ENCODE data around the gene ZBTB32.
A peak's percentile ranks its signal among the peaks of the same experiment; 100 is the strongest.

ZBTB32 gene

DNA sequence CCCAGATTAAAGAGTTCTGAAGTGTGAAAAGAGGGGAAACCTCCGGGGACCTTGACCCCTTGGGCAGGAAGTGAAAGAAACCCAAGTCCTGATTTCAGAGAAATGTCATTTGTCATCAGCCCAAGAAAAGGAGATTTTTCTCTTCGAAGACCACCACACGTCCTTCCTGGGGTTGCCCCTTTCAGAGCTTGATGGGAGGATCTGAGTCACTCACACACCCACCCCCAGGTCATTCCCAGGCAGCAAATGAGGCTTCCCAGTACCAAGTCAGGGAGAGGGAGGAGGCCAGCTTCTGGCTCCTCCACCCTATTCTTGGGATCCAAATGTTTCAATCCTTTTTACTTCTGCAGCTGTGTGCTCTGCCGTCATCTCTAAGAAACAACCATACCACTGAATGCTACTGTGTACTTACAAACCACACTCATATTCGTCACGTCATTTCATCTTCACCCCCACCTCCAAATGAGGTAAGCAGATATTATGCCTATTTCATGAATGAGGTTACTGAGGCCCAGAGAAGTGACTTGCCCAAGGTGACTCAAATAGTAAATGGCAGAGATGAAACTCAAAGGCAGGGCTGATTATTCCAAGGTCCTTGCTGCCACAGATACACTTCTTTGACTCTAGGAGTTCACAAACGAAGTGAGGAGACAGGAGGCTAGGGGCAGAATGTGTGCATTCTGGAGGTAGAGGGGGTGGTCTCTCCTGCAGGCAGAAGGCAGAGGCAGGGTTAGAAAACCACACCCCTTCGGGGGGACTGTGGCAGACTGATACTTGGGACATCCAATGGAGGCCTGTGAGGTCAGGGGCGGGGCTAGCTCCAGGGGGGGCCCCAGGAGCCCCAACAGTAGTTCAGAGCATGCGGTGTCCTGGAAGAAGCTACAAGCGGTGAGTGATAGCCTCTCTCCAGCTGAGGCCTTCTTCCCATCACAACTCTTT, 8.5 kb downstream of the ZBTB32 start:
- no peak overlapping the region for H3K4me3 ChIP-seq (ENCODE audit: low read length)
- TF ChIP-seq, protein P1, sequence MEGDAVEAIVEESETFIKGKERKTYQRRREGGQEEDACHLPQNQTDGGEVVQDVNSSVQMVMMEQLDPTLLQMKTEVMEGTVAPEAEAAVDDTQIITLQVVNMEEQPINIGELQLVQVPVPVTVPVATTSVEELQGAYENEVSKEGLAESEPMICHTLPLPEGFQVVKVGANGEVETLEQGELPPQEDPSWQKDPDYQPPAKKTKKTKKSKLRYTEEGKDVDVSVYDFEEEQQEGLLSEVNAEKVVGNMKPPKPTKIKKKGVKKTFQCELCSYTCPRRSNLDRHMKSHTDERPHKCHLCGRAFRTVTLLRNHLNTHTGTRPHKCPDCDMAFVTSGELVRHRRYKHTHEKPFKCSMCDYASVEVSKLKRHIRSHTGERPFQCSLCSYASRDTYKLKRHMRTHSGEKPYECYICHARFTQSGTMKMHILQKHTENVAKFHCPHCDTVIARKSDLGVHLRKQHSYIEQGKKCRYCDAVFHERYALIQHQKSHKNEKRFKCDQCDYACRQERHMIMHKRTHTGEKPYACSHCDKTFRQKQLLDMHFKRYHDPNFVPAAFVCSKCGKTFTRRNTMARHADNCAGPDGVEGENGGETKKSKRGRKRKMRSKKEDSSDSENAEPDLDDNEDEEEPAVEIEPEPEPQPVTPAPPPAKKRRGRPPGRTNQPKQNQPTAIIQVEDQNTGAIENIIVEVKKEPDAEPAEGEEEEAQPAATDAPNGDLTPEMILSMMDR (conservative IDR thresholded peaks at IDR 0.05; ENCODE audit: low read depth, low read length), result no peak
- no peak for DNase-seq (ENCODE audit: low read depth)

- DNase-seq (ENCODE audit: low read depth), result no peak
- H3K4me3 ChIP-seq (ENCODE audit: low read length), result no peak overlapping the region
- TF ChIP-seq, protein P1 (conservative IDR thresholded peaks at IDR 0.05; ENCODE audit: low read depth, low read length), result no peak
Measured at GRCh38 chr19:35713506-35713850, 9.1 kb downstream of the ZBTB32 start.

GRCh38 chr19:35713904-35714495, 9.6 kb downstream of the ZBTB32 start:
- no peak overlapping the region for H3K4me3 ChIP-seq (ENCODE audit: low read length)
- TF ChIP-seq, protein P1 (conservative IDR thresholded peaks at IDR 0.05; ENCODE audit: low read depth, low read length), result no peak
- DNase-seq (ENCODE audit: low read depth), result no peak

GRCh38 chr19:35714601-35715354, 10.4 kb downstream of the ZBTB32 start:
- no peak overlapping the region for H3K4me3 ChIP-seq (ENCODE audit: low read length)
- DNase-seq (ENCODE audit: low read depth), result no peak
- TF ChIP-seq, protein P1 (conservative IDR thresholded peaks at IDR 0.05; ENCODE audit: low read depth, low read length), result no peak

DNA sequence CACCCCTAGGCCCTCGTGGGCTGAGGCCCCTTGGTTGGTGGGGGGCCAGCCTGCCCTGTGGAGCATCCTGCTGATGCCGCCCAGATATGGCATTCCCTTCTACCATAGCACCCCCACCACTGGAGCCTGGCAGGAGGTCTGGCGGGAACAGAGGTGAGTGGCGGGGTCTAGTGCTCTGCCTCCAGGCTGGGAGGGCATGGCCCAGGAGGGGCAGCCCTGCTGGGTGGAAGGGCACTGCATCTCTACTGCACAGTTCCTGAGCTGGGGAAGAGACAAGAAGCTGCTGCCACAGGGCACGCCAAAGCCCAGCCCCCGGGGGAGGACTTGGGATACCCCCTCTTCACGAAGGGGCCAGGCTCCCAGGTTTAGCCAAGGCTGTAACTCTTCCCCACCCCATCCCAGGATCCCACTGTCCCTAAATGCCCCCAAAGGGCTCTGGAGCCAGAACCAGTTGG, 11.0 kb downstream of the ZBTB32 start:
- TF ChIP-seq, protein P1 (conservative IDR thresholded peaks at IDR 0.05; ENCODE audit: low read depth, low read length), result no peak
- H3K4me3 ChIP-seq (ENCODE audit: low read length), result no peak overlapping the region
- no peak for DNase-seq (ENCODE audit: low read depth)

DNA sequence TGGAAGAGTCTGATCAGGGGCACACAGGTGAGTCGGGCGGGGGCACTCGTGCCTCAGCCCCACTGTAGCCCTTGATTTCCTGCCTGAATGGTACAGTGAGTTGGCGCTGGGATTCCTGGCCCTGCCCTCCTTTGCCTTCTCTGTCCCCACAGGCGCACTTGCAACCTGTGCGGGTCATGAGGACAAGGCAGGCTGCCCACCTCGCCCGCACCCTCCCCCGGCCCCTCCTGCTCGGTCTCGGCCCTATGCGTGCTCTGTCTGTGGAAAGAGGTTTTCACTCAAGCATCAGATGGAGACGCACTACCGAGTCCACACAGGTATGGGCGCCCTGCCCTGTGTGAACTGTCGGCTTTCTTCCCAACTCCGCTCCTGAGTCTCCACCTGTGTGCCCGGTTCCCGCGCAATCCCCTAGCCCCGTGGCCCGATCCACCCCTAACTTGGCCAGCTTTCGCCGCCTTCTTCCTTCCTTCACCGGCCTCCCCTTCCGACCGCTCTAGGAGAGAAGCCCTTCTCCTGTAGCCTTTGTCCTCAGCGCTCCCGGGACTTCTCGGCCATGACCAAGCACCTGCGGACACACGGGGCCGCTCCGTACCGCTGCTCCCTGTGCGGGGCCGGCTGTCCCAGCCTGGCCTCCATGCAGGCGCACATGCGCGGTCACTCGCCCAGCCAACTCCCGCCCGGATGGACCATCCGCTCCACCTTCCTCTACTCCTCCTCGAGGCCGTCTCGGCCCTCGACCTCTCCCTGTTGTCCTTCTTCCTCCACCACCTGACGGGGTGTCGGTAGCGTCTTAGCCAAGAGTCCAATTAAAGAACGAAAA, 11.8 kb downstream of the ZBTB32 start:
- DNase-seq (ENCODE audit: low read depth), result no peak
- peak overlapping the region; percentile 77 for H3K4me3 ChIP-seq (ENCODE audit: low read length)
- TF ChIP-seq, protein P1 (conservative IDR thresholded peaks at IDR 0.05; ENCODE audit: low read depth, low read length), result no peak

Data from retinal pigment epithelial cell (primary cell).